Activated CD4-positive, alpha-beta T cell treated with anti-CD3 and anti-CD28 coated beads, Interleukin-2, amount 50 U/mL, for 48 hours (primary cell): ENCODE measurements around the gene PAIP2.
"Not testable (repeated sequence)": the region's sequence is repeated elsewhere in the genome, so short reads cannot be mapped to it uniquely, and the experiment has no call there.

Source experiments
- DNase-seq, 2 experiments: peaks; one replicate each; pipeline ENCODE4 v3.0.0-alpha.2; 2020

PAIP2 gene

GRCh38 chr5:139335811-139336210 lies 5.8 kb upstream of the PAIP2 start:
- DNase-seq = no peak

DNA sequence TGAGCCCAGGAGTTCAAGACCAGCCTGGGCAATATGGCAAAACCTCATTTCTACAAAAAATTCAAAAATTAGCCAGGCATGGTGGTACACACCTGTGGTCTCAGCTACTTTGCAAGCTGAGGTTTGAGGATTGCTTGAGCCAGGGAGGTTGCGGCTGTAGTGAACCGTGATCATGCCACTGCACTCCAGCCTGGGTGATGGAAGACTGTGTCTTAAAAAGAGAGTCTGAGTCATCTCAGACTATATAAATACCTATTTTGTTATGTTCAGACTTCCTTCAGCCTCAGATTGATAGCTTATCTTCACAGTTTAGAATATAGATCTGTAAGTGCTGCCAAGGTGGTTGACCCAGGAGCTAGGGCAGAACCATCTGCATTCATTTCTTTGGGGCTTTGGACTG lies 1.6 kb upstream of the PAIP2 start:
- no peak for DNase-seq

DNA sequence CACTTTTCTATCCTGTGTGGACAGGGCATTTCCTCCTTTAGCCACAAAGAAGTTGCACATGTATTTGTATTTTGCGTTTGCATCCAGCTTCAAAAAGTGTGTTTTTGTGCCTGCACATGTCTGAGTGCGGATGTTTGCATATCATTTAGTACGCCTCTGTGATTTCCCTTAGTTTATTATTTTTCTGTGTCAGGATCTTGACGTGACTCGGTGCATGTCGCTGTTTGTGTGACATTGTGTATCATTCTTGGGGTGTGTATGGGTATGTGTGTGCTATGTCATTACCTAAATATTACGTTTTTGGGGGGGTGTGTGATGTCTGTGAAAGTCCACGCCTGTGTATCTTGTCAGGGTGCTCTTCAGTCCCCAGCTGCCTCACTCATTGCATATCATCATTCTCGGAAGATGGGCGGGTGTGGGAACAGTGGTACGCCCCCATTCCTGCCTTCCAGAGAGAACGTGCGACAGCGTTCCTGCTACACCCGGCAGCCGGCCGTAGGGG lies 416 bp upstream of the PAIP2 start:
- DNase-seq = no peak

- no peak for DNase-seq
Measured at GRCh38 chr5:139342423-139342723, 719 bp downstream of the PAIP2 start.

DNA sequence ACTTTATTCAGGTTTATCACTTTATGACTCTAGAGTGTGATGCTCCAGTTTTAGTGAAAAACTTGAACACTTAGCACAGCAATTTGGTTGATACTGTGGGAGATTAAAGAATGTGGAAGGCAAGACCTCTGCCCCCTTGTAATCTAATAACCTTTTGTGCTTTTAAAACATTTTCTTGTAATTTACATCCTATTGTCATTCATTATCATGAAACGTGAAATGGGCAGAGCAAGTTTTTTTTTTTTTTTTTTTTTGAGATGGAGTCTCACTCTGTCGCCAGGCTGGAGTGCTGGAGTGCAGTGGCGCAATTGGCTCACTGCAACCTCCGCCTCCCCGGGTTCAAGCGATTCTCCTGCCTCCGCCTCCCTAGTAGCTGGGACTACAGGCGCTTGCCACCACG lies 1.8 kb downstream of the PAIP2 start:
- DNase-seq = no peak

DNA sequence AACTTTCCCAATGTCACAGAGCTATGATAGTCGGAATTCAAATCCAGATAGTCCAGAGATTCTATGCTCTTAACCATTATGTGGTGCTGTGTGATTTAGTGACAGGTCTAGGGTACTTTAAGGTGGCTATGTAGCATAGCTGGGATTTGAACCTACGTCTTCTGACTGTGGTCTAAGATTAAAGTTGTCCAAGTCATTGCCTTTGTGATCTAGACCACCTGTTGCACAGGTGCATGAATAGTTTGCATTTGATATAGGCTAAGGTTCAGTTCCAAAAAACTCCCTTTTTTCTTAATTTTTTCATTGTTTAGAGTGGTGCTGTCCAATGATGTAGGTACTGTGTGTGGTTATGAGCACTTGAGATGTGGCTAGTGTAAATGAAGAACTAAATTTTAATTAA lies 2.5 kb downstream of the PAIP2 start:
- DNase-seq = no peak

DNA sequence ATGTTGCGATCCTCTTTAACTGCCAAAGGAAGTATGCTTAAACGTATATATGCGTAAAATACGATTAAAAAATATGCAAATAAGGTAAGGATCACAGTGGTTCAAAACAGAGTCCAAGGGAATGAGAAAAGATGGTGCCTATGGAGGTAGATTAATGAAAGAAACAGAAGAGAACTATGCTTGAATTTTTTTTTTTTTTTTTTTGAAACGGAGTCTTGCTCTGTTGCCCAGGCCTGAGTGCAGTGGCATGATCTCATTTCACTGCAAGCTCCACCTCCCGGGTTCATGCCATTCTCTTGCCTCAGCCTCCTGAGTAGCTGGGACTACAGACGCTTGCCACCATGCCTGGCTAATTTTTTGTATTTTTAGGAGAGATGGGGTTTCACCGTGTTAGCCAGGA lies 3.8 kb downstream of the PAIP2 start:
- DNase-seq = not testable (repeated sequence)

GRCh38 chr5:139347863-139348262 lies 6.2 kb downstream of the PAIP2 start:
- not testable (repeated sequence) for DNase-seq

DNA sequence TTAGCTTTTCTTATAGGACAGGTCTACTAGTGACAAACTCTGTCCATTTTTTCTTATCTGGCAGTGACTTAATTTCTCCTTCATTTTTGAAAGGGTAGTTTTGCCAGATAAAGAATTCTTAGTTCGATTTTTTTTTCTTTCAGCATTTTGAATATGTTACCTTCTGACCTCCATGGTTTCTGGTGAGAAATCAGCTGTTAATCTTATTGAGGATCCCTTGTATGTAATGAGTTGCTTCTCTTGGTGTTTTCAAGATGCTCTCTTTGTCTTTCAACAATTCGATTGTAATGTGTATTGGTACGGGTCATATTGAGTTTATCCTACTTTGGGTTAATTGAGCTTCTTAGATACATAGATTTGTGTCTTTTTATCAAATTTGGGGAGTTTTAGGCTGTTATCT lies 12.5 kb downstream of the PAIP2 start:
- no peak for DNase-seq

GRCh38 chr5:139355900-139356299 lies 14.2 kb downstream of the PAIP2 start:
- not testable (repeated sequence) for DNase-seq

- no peak for DNase-seq
Measured at GRCh38 chr5:139358064-139358463, 16.4 kb downstream of the PAIP2 start.

DNA sequence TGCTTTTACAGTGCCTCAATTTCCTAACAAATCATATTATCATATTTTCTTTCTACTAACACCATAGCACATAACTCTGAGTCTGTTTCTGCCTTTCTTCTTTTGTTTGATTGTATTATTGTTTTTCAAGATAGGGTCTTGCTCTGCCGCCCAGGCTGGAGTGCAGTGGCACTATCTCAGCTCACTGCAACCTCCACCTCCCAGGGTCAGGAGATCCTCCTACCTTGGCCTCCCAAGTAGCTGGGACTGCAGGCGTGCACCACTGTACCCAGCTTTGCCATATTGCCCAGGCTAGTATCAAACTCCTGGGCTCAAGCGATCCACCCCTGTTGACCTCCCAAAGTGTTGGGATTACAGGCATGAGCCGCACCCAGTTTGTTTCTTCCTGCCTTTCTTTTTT lies 18.7 kb downstream of the PAIP2 start:
- DNase-seq = no peak

DNA sequence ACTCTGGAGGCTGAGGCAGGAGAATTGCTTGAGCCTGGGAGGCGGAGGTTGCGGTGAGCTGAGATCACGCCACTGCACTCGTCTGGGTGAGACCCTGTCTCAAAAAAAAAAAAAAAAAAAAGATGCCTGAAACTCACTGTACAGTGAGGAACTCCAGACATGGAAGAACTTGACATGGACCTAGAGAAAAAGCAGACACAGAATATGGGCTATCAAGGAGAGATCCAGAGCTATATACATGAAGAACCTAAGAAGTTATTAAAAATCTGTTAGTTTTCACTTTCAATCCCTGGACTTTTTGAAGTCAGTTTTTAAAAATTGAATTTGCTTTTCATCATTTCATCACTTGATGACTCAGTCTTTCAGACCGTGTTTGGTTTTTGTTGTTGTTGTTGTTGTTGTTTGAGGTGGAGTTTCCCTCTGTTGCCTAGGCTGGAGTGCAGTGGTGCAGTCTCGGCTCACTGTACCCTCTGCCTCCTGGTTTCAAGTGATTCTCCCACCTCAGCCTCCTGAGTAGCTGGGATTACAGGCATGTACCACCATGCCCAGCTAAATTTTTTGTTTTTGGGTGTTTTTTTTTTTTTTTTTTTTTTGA lies 20.3 kb downstream of the PAIP2 start:
- no peak for DNase-seq

DNA sequence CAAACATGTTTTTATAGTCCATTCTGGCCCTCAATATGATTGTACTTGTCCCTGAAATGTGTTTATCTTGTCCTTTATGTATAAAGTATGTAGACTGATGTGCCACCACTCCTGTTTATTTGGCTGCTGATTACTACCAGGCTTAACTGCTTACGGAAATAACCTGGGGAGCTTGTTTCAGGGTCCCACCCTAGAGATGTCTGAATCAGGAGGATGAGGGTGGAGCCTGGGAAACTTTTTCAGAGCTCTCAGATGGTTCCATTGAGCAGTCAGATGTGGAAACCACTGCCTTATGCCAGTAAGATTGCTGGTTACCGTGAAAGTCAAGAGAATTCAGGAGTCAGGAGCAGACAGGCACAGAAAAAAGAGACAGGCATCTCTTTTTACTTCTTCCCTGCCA lies 22.3 kb downstream of the PAIP2 start:
- DNase-seq = no peak

DNA sequence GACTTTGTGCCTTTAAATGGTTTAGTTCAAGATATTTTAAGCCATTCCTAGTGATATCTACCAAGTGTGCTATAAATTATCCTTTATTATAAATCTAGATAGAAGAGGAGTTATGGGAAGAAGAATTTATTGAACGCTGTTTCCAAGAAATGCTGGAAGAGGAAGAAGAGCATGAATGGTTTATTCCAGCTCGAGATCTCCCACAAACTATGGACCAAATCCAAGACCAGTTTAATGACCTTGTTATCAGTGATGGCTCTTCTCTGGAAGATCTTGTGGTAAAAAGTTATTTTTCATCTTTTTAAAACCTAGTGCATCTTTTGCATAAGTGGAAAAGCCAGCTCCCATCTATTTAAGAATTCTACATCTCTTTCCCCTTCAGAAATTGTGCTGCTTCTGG lies 22.8 kb downstream of the PAIP2 start:
- no peak for DNase-seq

- DNase-seq = no peak
Measured at GRCh38 chr5:139368613-139369012, 27.0 kb downstream of the PAIP2 start.

- DNase-seq = no peak
Measured at GRCh38 chr5:139369181-139369580, 27.5 kb downstream of the PAIP2 start.

- DNase-seq = no peak
Measured at GRCh38 chr5:139371482-139372435, 30.1 kb downstream of the PAIP2 start.

DNA sequence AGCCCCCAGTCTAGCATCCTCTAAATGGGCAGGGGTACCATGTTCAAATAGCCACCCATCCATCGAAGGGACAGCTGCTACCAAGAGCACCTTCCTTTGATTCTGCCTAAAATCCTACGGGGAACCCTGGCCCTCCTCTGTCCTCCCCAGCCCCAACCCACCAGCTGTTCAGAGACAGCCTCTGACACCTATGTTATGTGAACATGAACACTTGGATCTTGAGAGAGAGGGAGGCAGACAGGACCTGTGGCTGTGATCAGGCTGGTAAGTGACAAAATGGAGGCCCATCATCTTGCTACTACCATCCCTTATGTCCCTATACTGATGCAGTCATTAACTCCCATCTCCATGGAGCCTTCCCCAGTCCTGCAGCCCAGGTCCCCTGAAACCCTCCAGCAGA lies 33.3 kb downstream of the PAIP2 start:
- no peak for DNase-seq

DNA sequence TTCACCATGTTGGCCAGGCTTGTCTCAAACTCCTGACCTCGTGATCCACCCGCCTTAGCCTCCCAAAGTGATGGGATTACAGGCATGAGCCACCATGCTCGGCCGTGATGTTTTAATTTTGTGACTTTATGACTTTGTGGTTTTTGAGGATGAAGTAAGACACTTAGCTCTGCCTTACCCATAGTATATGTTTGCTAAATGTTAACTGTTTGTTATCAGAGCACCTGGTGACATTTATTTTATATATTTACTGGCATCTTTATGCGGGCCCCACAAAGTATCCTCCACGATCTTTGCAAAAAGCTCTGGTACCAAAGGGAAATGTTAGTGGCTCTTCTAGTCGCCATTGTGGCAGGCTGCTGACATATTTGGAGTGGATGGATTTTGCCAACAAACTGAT lies 34.7 kb downstream of the PAIP2 start:
- DNase-seq = no peak

GRCh38 chr5:139377226-139377625 lies 35.6 kb downstream of the PAIP2 start:
- DNase-seq = no peak

DNA sequence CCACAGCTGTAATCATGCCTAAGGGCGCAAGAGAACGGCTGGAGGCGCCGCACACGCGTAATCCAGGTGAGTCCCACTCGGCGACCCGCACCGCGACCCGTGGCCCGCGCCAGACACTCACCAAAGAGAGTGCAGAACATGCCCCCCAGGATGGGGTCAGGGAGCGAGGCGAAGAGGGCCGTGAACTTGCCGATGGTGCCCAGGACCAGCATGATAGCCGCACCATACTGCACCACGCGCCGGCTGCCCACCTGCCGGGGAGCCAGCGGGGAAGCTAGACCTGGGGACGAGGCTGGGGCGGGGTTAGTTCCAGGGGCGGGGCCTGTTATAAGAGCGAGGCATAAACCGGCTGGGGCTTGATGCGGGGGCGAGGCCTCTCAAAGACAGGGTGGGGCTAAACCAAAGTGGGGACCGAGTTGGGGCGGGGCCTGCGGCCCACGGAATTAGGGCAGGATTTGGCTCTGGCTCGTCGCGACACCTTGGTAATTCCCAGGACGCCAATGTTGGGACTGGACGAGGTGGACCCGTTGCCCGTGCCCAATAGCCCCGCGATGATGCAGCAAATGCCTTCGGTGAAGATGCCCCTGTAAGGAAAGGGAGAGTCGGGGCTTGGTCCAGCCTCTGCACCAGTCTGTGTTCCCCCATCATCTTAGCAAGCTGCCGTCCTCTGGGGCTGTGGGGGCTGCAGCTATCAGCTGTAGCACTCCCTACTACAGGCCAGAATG lies 36.6 kb downstream of the PAIP2 start:
- no peak for DNase-seq

- DNase-seq = no peak
Measured at GRCh38 chr5:139378941-139379361, 37.3 kb downstream of the PAIP2 start.
